ENCODE measurements around the gene RGP1.

- TF ChIP-seq EZH2 (IDR thresholded peaks at IDR 0.05; ENCODE audit: insufficient read depth, poor library complexity, severe bottlenecking): no peak
- no peak for TF ChIP-seq EZH2phosphoT487 (IDR thresholded peaks at IDR 0.05; ENCODE audit: insufficient read depth, low read depth)
These were observed 6.0 kb downstream of the RGP1 start for GRCh38 chr9:35755071-35755470.

Measured in GM23248 (cell line).